H9 (cell line): ENCODE results near the gene LCTL. TPM values are rescaled to one million over a fixed set of nuclear protein-coding genes. Genes with fewer than 3 reads are reported as not detected.

Experiments
- DNase-seq: peaks from one replicate; pipeline ENCODE4 v3.0.0-alpha.2; 2017
- H2AFZ ChIP-seq: one replicate; pipeline ENCODE4 v1.6.1; 2013; ENCODE audit warnings: mild to moderate bottlenecking, low read length, control low read depth, moderate library complexity
- H2AK5ac ChIP-seq: 2 replicates; pipeline ENCODE4 v1.6.1; 2013; ENCODE audit warnings: low read length, control low read depth, mixed read lengths; ENCODE audit not compliant: insufficient read length
- H2BK120ac ChIP-seq: one replicate; pipeline ENCODE4 v1.6.1; 2013; ENCODE audit warnings: low read depth, mild to moderate bottlenecking, low read length, control low read depth, inconsistent platforms; ENCODE audit not compliant: poor library complexity, severe bottlenecking
- H2BK12ac ChIP-seq: 2 replicates; pipeline ENCODE4 v1.6.1; 2013; ENCODE audit warnings: low read length, control low read depth, mixed read lengths, low read depth; ENCODE audit not compliant: insufficient read length
- H2BK15ac ChIP-seq: 2 replicates; pipeline ENCODE4 v1.6.1; 2013; ENCODE audit warnings: low read depth, low read length, control low read depth
- H2BK20ac ChIP-seq: one replicate; pipeline ENCODE4 v1.6.1; 2013; ENCODE audit warnings: low read depth, mild to moderate bottlenecking, low read length, control low read depth, inconsistent platforms; ENCODE audit not compliant: poor library complexity, severe bottlenecking
- H2BK5ac ChIP-seq: 2 replicates; pipeline ENCODE4 v1.6.1; 2013; ENCODE audit warnings: low read length, control low read depth, mixed read lengths; ENCODE audit not compliant: insufficient read length
- H3K14ac ChIP-seq: 2 replicates; pipeline ENCODE4 v1.6.1; 2013; ENCODE audit warnings: low read length, control low read depth; ENCODE audit not compliant: insufficient read depth
- H3K18ac ChIP-seq: 2 replicates; pipeline ENCODE4 v1.6.1; 2013; ENCODE audit warnings: low read depth, mild to moderate bottlenecking, mixed read lengths, low read length, control low read depth; ENCODE audit not compliant: insufficient read length
- H3K23ac ChIP-seq: 2 replicates; pipeline ENCODE4 v1.6.1; 2013; ENCODE audit warnings: low read length, control low read depth, mixed read lengths, low read depth; ENCODE audit not compliant: insufficient read length
- H3K23me2 ChIP-seq: 2 replicates; pipeline ENCODE4 v1.6.1; 2013; ENCODE audit warnings: low read depth, mild to moderate bottlenecking, mixed read lengths, low read length, control low read depth; ENCODE audit not compliant: insufficient read length, poor library complexity, severe bottlenecking
- H3K27ac ChIP-seq: 2 replicates; pipeline ENCODE4 v1.5.1; 2013; ENCODE audit warnings: low read length, control low read depth, mixed read lengths, low read depth; ENCODE audit not compliant: insufficient read length
- H3K27me3 ChIP-seq: 2 replicates; pipeline ENCODE4 v1.6.1; 2013; ENCODE audit warnings: low read length, control low read depth, inconsistent platforms; ENCODE audit not compliant: insufficient read depth
- H3K4ac ChIP-seq: 2 replicates; pipeline ENCODE4 v1.6.1; 2013; ENCODE audit warnings: low read depth, mild to moderate bottlenecking, control low read depth, inconsistent platforms, low read length, moderate library complexity
- H3K4me1 ChIP-seq: 2 replicates; pipeline ENCODE4 v1.6.1; 2013; ENCODE audit warnings: low read length, control low read depth, inconsistent platforms; ENCODE audit not compliant: insufficient read depth
- H3K4me2 ChIP-seq: 2 replicates; pipeline ENCODE4 v1.6.1; 2013; ENCODE audit warnings: low read length, control low read depth, mixed read lengths; ENCODE audit not compliant: insufficient read length, insufficient read depth
- H3K56ac ChIP-seq: 2 replicates; pipeline ENCODE4 v1.6.1; 2013; ENCODE audit warnings: low read depth, mild to moderate bottlenecking, mixed read lengths, low read length, control low read depth; ENCODE audit not compliant: insufficient read length
- H3K79me1 ChIP-seq: 2 replicates; pipeline ENCODE4 v1.6.1; 2013; ENCODE audit warnings: low read depth, mild to moderate bottlenecking, moderate library complexity, low read length, control low read depth, inconsistent platforms; ENCODE audit not compliant: insufficient read depth, poor library complexity, severe bottlenecking
- H3K79me2 ChIP-seq: 2 replicates; pipeline ENCODE4 v1.6.1; 2013; ENCODE audit warnings: low read length, control low read depth, inconsistent platforms; ENCODE audit not compliant: insufficient read depth
- H3K9ac ChIP-seq: 2 replicates; pipeline ENCODE4 v1.6.1; 2013; ENCODE audit warnings: low read length, control low read depth, mixed read lengths; ENCODE audit not compliant: insufficient read length; ENCODE audit errors: extremely low read depth
- H3K9me3 ChIP-seq: one replicate; pipeline ENCODE4 v1.6.1; 2013; ENCODE audit warnings: low read depth, low read length, inconsistent platforms; ENCODE audit not compliant: control insufficient read depth
- H3T11ph ChIP-seq: one replicate; pipeline ENCODE4 v1.6.1; 2013; ENCODE audit warnings: mild to moderate bottlenecking, low read length, control low read depth, inconsistent platforms
- H4K20me1 ChIP-seq: one replicate; pipeline ENCODE4 v1.6.1; 2013; ENCODE audit not compliant: control insufficient read depth, insufficient read length, insufficient read depth
- H4K5ac ChIP-seq: 2 replicates; pipeline ENCODE4 v1.6.1; 2013; ENCODE audit warnings: low read depth, mild to moderate bottlenecking, mixed read lengths, low read length, control low read depth; ENCODE audit not compliant: insufficient read length
- H4K8ac ChIP-seq: replicated peaks from 2 replicates; pipeline ENCODE4 v1.6.1; 2013; ENCODE audit warnings: low read length, control low read depth, mixed read lengths, low read depth; ENCODE audit not compliant: insufficient read length
- H4K91ac ChIP-seq: 2 replicates; pipeline ENCODE4 v1.6.1; 2013; ENCODE audit warnings: low read depth, mild to moderate bottlenecking, moderate library complexity, mixed read lengths, low read length, control low read depth; ENCODE audit not compliant: insufficient read length
- H3K27ac Mint-ChIP-seq, 3 experiments: 2 replicates in 2 of 3; 3 replicates in 1 of 3; pipeline ENCODE4 v1.8.0; 2020 to 2021; ENCODE audit warnings: mixed read lengths in 3 of 3, mild to moderate bottlenecking in 1 of 3, moderate library complexity in 1 of 3
- H3K27me3 Mint-ChIP-seq: 2 replicates; pipeline ENCODE4 v1.8.0; 2021; ENCODE audit warnings: low read depth, mild to moderate bottlenecking, moderate library complexity, mixed read lengths
- H3K36me3 Mint-ChIP-seq, 3 experiments: 2 replicates in 2 of 3; 3 replicates in 1 of 3; pipeline ENCODE4 v1.8.0; 2020 to 2021; ENCODE audit warnings: low read depth in 3 of 3, mixed read lengths in 3 of 3; ENCODE audit not compliant: insufficient read depth in 1 of 3
- H3K4me1 Mint-ChIP-seq, 2 experiments: 2 replicates each; pipeline ENCODE4 v1.8.0; 2020; ENCODE audit warnings: mixed read lengths in 2 of 2
- H3K4me3 Mint-ChIP-seq, 2 experiments: 2 replicates in 1 of 2; 3 replicates in 1 of 2; pipeline ENCODE4 v1.8.0; 2020 to 2021; ENCODE audit warnings: mild to moderate bottlenecking in 2 of 2, mixed read lengths in 2 of 2, moderate library complexity in 1 of 2
- H3K9me3 Mint-ChIP-seq, 2 experiments: 2 replicates in 1 of 2; 3 replicates in 1 of 2; pipeline ENCODE4 v1.8.0; 2020; ENCODE audit warnings: mild to moderate bottlenecking in 2 of 2, mixed read lengths in 2 of 2, moderate library complexity in 1 of 2
- WGBS: extraction: QIAGEN DNeasy Blood & Tissue Kit; methylation state at CpG from one replicate; pipeline ENCODE4 v1.1.7; 2013; ENCODE audit warnings: missing lambda C conversion rate, low lambda C conversion rate, mixed read lengths; ENCODE audit not compliant: insufficient read length; ENCODE audit errors: extremely low coverage; 5-methylcytosine and 5-hydroxymethylcytosine counted together
- total RNA-seq: library from RNA; stranded (reverse); gene quantifications from 2 replicates; pipeline ENCODE4 v1.2.1, GENCODE V29; 2021
- TF ChIP-seq, protein P1 (sequence below): fragments of 200-600 bp; sonication (generic); conservative IDR thresholded peaks from 3 replicates; pipeline ENCODE4 v1.8.0; 2021; ENCODE audit warnings: antibody characterized with exemption, mild to moderate bottlenecking

Gene LCTL
- total RNA-seq, 1 experiment from 2014 or later: 2.3 TPM

DNA sequence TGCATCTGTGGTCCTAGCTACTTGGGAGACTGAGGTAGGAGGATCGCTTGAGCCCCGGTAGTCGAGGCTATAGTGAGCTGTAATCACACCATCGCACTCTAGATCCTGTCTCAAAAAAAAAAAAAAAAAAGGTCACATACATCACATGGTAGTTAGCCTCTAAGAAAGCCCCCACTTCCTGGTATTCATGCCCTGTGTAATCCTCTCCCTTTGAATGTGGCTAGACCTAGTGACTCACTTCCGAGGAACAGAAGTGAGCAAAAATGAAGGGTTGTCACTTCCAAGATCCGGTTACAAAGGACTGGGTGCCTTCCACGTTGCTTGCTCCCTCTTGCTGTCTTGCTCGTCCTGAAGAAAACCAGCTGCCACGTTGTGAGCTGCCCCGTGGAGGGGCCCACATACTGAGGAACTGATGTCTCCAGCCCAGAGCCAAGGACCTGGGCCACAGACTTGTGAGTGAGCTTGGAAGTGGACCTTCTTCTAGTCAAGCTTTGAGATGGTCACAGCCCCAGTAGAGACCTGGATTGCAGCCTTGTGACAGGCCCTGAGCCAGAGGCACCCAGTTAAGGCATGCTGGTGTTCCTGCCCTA lies 12.6 kb upstream of the LCTL start:
- H3K14ac ChIP-seq: no peak overlapping the region
- no peak for DNase-seq

More for the DNA sequence above, 12.6 kb upstream of the LCTL start:
- TF ChIP-seq, protein P1, sequence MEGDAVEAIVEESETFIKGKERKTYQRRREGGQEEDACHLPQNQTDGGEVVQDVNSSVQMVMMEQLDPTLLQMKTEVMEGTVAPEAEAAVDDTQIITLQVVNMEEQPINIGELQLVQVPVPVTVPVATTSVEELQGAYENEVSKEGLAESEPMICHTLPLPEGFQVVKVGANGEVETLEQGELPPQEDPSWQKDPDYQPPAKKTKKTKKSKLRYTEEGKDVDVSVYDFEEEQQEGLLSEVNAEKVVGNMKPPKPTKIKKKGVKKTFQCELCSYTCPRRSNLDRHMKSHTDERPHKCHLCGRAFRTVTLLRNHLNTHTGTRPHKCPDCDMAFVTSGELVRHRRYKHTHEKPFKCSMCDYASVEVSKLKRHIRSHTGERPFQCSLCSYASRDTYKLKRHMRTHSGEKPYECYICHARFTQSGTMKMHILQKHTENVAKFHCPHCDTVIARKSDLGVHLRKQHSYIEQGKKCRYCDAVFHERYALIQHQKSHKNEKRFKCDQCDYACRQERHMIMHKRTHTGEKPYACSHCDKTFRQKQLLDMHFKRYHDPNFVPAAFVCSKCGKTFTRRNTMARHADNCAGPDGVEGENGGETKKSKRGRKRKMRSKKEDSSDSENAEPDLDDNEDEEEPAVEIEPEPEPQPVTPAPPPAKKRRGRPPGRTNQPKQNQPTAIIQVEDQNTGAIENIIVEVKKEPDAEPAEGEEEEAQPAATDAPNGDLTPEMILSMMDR: no peak
- no peak overlapping the region for H3T11ph ChIP-seq
- H2BK120ac ChIP-seq: no peak overlapping the region
- no peaks in the 10 kb centered on the region for H3K36me3 Mint-ChIP-seq
- no peaks in the 10 kb centered on the region for H3K79me1 ChIP-seq
- no peaks in the 10 kb centered on the region for H4K20me1 ChIP-seq
- no peaks in the 10 kb centered on the region for H3K9me3 ChIP-seq
- no peak overlapping the region for H3K27ac Mint-ChIP-seq
- H3K4ac ChIP-seq: no peak overlapping the region
- H3K56ac ChIP-seq: no peak overlapping the region
- H2AFZ ChIP-seq: no peak overlapping the region
- peaks cover 0 to 5% of the 10 kb centered on the region in 2 experiments; a peak in 2 of 4 replicates for H3K4me1 Mint-ChIP-seq
- no peak overlapping the region for H2AK5ac ChIP-seq
- H2BK12ac ChIP-seq: no peak overlapping the region
- H2BK15ac ChIP-seq: no peak overlapping the region
- no peak overlapping the region for H3K27ac ChIP-seq
- H3K9ac ChIP-seq: no peak overlapping the region
- no peak overlapping the region for H4K5ac ChIP-seq
- H3K4me3 Mint-ChIP-seq: no peak overlapping the region
- no peak overlapping the region for H4K91ac ChIP-seq
- H3K23ac ChIP-seq: no peak overlapping the region
- no peak overlapping the region for H4K8ac ChIP-seq
- no peaks in the 10 kb centered on the region for H3K9me3 Mint-ChIP-seq
- no peaks in the 10 kb centered on the region for H3K23me2 ChIP-seq
- H2BK5ac ChIP-seq: no peak overlapping the region
- no peaks in the 10 kb centered on the region for H3K79me2 ChIP-seq
- no peaks in the 10 kb centered on the region for H3K27me3 ChIP-seq
- H3K4me1 ChIP-seq: no peaks in the 10 kb centered on the region
- no peak overlapping the region for H3K18ac ChIP-seq
- no peak overlapping the region for H3K4me2 ChIP-seq
- no peaks in the 10 kb centered on the region; the same call in none of the 2 replicates for H3K27me3 Mint-ChIP-seq
- no CpG with 5 or more reads among the region's 10 CpGs for WGBS
- H2BK20ac ChIP-seq: no peak overlapping the region
